SKM-1 treated with dmso at 0.1 percent for 144 hours (cell line): ENCODE data around the gene VPS35.
A peak's percentile ranks its signal among the peaks of the same experiment; 100 is the strongest.

ENCODE experiments used
- DNase-seq: peaks from one replicate; lab custom pipeline; 2025; ENCODE audit not compliant: unreplicated experiment; lab: John Stamatoyannopoulos, UW

The VPS35 gene

DNA sequence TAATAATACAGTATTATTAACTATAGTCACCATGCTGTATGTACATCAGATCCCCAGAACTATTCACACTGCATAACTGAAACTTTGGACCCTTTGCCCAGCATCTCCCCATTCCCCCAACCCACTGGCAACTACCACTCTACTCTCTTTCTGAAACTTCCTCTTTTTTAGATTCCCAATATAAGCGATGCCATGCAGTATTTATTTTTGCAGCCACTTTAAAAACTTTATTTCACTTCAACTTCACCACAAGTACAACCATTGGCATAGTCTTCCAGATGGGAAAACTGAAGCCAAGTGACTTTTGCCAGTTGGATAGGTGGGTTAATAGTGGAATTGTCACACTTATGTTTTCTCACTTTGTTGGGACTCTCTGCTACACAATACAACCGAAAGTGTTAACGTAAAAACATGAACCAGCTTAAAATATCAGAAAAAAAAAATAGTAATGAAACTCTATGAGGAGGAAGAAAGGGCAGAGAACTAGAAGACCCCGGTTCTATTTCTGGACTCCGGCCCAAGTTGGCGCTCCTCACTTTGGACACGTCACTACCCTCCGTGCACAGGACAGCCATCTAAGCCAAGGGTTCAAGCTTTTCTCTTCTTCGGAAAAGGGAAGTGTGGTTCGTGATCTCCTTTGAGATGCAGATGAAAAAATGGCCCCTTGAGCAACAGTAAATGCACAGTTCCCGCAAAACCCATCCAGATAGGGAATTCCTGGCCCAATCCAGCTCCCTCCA, 68.5 kb downstream of the VPS35 start:
- DNase-seq: peak; percentile 22

DNA sequence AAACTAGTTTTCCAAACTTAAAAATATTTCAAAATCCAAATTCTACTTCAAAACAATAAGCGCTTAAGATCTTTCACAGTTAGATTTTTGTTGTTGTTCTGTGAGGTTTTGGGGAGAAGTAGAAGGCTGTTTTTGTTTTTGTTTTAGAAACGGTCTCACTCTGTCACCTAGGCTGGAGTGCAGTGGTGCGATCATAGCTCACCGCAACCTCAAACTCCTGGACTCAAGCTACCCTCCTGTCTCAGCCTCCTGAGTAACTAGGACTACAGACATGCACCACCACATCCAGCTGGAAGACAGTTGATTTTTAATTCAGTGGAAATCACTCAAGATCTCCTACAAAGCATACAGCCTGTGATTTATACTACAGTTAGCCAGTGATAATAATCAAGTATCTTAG, 70.5 kb downstream of the VPS35 start:
- no peak for DNase-seq

DNA sequence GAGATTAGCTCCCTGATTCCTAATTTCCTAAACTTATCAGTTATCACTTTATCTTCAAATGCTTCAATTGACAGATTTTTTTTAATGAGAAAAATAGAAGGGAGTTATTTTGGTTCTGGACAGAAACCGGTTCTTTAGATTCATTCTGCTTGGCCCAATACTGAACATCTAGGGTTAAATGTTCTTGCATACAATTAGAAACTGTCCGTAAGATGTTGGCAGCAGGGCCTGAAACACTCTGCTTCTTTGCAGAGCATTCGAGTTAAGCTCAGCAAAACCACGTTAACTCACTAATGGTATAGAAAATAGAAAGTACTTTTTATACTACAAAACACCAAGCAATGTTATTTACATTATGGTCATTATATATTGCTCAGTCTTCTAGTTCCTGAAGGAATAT, 75.0 kb downstream of the VPS35 start:
- DNase-seq: no peak

DNA sequence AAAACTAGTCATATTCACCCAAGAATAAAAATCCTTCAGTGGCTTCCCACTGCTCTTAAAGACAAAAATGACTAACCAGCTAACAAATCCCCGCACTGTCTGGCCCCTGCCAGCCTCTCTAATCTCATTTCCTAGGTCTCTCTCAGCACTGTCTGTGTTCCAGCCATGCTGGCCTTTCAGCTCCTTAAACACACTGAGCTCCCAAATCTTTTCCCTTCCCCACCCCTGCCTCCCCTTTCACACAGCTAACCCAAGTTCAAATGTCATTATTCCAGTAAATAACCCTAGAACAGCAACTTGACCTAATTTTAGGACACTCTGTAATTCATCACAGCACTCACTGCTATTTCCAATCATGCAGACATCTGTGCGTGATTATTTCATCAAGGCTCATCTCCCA, 75.6 kb downstream of the VPS35 start:
- no peak for DNase-seq

DNA sequence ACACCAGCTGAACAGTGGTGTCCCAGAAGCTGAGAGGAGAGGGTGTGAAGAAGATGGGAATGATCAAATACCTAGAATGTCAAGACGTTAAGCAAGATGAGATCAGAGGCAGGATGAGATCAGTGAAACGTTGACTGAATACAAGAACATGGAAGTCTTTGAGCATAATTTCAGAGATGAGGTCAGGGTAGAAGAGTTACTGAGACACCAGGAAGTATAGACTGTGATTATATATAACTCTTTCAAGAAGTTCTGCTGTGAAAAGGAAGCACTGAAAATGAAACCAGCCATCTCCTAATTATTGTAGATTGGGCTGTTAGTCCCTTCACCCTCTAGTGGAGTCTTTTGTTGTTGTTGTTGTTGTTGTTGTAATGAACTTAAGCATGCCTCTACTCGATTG, 76.9 kb downstream of the VPS35 start:
- DNase-seq: no peak

DNA sequence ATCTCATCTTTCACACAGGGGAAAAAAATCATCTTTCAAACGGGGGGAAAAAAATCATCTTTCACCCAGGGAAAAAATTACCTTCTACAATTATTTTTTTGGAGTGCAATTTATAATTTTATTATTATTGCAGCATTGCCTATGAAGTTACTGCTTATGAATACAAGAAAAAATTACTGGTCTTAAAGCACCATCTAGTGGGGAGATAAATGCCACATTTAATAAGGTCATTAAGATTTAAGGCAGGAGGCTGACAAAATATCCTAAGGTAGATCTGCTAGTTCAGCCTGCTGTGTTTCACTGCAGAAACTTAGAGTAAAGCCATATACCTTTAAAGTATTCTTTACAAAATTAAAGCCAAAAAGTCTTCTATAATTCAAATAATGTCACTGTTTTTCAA, 81.4 kb downstream of the VPS35 start:
- DNase-seq: no peak

DNA sequence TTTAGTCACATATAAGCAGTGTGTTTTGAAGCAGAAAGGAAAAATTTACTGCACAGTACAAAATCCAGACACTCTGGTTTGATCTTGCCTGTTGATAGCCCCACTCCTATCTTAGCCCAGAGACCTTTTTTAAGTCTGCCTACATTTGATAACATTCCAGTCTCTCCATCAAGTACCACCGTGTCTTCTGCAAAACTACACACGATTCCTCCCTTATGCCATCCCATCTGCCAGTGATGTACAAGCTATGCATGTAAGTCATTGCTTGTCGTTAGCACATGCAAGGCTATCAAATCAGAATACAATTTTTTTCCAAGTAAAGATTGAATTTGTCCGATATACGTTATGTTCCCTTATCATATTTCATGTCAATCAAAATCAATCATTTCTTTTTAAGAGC, 82.7 kb downstream of the VPS35 start:
- no peak for DNase-seq
